ENCODE data around the gene MAP2.

MAP2 gene

GRCh38 chr2:209753020-209753419 lies 329.2 kb downstream of the MAP2 start:
- no peak for DNase-seq

- no peak for DNase-seq
Observed at GRCh38 chr2:209757163-209757562, 333.3 kb downstream of the MAP2 start.

GRCh38 chr2:209761566-209761965 lies 337.7 kb downstream of the MAP2 start:
- no peak for DNase-seq

- DNase-seq, result no peak
Observed at GRCh38 chr2:209762563-209762962, 338.7 kb downstream of the MAP2 start.

GRCh38 chr2:209763106-209763505 lies 339.3 kb downstream of the MAP2 start:
- no peak for DNase-seq

GRCh38 chr2:209766613-209767012 lies 342.8 kb downstream of the MAP2 start:
- no peak for DNase-seq

- DNase-seq, result no peak
Observed at GRCh38 chr2:209767316-209767715, 343.5 kb downstream of the MAP2 start.

- no peak for DNase-seq
Observed at GRCh38 chr2:209768557-209768956, 344.7 kb downstream of the MAP2 start.

GRCh38 chr2:209771474-209772289 lies 347.8 kb downstream of the MAP2 start, which contains the start of gene UNC80:
Gene UNC80 (plus strand): TSS chr2:209771832. CDS start chr2:209772073, 241 bp downstream.
- DNase-seq, result peak in 1 of 2 donors; percentile 34

- no peak for DNase-seq
Observed at GRCh38 chr2:209772290-209772685, 348.4 kb downstream of the MAP2 start.

- DNase-seq, result no peak
Observed at GRCh38 chr2:209773377-209773776, 349.5 kb downstream of the MAP2 start.

Measured in stimulated activated CD4-positive, alpha-beta T cell treated with anti-CD3 and anti-CD28 coated beads, Interleukin-2, amount 100 ng/mL, for 24 hours (primary cell).